Activated naive CD8-positive, alpha-beta T cell treated with anti-CD3 and anti-CD28 coated beads, Interleukin-2, amount 10 ng/mL, durations not matched to agents 7 days and 5 days (primary cell): ENCODE results near the gene KAZN. TPM values are rescaled to one million over a fixed set of nuclear protein-coding genes. Genes with fewer than 3 reads are reported as not detected.

Experiments
- ATAC-seq: fragments of 150-1000 bp; cut with Tn5 transposase; one replicate; pipeline ENCODE4 v1.10.0; 2021; ENCODE audit warnings: low read depth, moderate library complexity
- POLR2A ChIA-PET: fragments of 350-600 bp; sonication (Branson Sonifier 250); formaldehyde crosslinking; loops from one replicate; lab custom pipeline; 2021; ENCODE audit warnings: antibody characterized with exemption; lab: Charles Lee
- DNase-seq: peaks from one replicate; pipeline ENCODE4 v3.0.0; 2021
- H3K27ac Mint-ChIP-seq: one replicate; pipeline ENCODE4 v1.8.0; 2022; ENCODE audit warnings: mild to moderate bottlenecking, mixed read lengths
- H3K27me3 Mint-ChIP-seq: one replicate; pipeline ENCODE4 v1.8.0; 2022; ENCODE audit warnings: mild to moderate bottlenecking, moderate library complexity, mixed read lengths
- H3K36me3 Mint-ChIP-seq: one replicate; pipeline ENCODE4 v1.8.0; 2021; ENCODE audit warnings: mild to moderate bottlenecking, mixed read lengths
- H3K4me1 Mint-ChIP-seq: one replicate; pipeline ENCODE4 v1.8.0; 2021; ENCODE audit warnings: mixed read lengths
- H3K4me3 Mint-ChIP-seq: one replicate; pipeline ENCODE4 v1.8.0; 2022; ENCODE audit warnings: mild to moderate bottlenecking, moderate library complexity, mixed read lengths
- H3K9me3 Mint-ChIP-seq: one replicate; pipeline ENCODE4 v1.8.0; 2021; ENCODE audit warnings: mixed read lengths
- total RNA-seq, 2 experiments: library from RNA; stranded (reverse); gene quantifications; one replicate each; pipeline ENCODE4 v1.2.3, GENCODE V29; 2021

KAZN gene
- total RNA-seq, 2 experiments from 2014 or later: 0.91 to 1.4 TPM

DNA sequence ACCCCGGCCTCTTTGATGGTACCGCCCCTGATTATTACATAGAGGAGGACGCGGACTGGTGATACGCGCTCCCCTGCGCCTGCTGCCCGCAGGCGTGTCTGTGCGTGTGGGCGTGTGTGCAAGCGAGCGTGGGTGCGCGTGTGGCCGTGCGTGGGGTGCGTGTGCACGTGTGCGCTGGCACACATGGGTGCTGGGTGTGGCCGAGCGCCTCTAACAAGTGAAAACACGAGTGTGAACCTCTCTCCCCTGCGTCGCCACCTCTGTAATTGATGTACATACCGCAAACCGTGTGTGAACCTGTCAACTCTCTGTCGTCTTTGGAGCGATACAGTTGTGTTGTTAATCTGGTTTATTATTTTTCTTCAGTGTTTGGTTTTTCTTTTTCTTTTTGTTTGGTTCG is 467.3 kb downstream of the KAZN start:
- no peak for DNase-seq
- no peak for ATAC-seq
- POLR2A ChIA-PET: no interaction called here
- Mint-ChIP-seq H3K36me3 (no peaks in the 10 kb centered on the region), H3K27ac (no peak overlapping the region), H3K9me3 (peaks cover 2% of the 10 kb centered on the region), H3K27me3 (no peaks in the 10 kb centered on the region), H3K4me1 (peaks cover 3% of the 10 kb centered on the region), H3K4me3 (no peak overlapping the region)

DNA sequence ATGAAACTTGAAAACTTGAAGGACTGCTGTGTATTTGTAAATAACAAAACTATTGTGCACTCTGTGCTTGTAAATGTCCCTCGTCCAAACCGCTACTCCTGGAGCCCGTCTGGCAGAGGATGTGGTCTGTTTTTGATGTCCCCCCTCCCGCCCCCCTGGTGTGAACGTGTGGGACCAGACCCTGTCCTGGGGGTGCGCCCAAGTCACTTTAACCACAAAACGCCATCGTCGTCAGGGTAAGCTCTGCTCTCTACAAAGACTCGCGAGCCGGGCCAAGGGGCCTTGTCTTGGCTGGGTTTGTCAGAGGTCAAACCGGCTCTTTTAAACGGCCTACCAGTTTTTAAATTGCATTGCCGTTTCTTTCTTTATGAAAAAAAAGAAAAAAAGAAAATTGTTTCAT is 467.7 kb downstream of the KAZN start:
- no peaks in the 10 kb centered on the region for H3K27me3 Mint-ChIP-seq
- no peak overlapping the region for H3K4me3 Mint-ChIP-seq
- H3K4me1 Mint-ChIP-seq: peaks cover 3% of the 10 kb centered on the region
- POLR2A ChIA-PET: no interaction called here
- no peak for ATAC-seq
- no peak for DNase-seq
- H3K27ac Mint-ChIP-seq: peak overlapping the region; percentile 34
- H3K9me3 Mint-ChIP-seq: peaks cover 2% of the 10 kb centered on the region
- no peaks in the 10 kb centered on the region for H3K36me3 Mint-ChIP-seq

- Mint-ChIP-seq H3K27me3 (no peaks in the 10 kb centered on the region), H3K27ac (no peak overlapping the region)
- no peak for ATAC-seq
These were observed 468.7 kb downstream of the KAZN start for GRCh38 chr1:15067148-15067547.

GRCh38 chr1:15068152-15068551 is 469.7 kb downstream of the KAZN start:
- Mint-ChIP-seq H3K36me3 (no peaks in the 10 kb centered on the region), H3K4me1 (peaks cover 3% of the 10 kb centered on the region), H3K27ac (no peak overlapping the region), H3K9me3 (no peaks in the 10 kb centered on the region), H3K27me3 (no peaks in the 10 kb centered on the region), H3K4me3 (no peak overlapping the region)
- POLR2A ChIA-PET: no interaction called here
- DNase-seq: no peak
- no peak for ATAC-seq

More at GRCh38 chr1:15067148-15067547, 468.7 kb downstream of the KAZN start:
- Mint-ChIP-seq H3K36me3 (no peaks in the 10 kb centered on the region), H3K4me1 (peaks cover 3% of the 10 kb centered on the region), H3K9me3 (peaks cover 2% of the 10 kb centered on the region), H3K4me3 (no peak overlapping the region)
- POLR2A ChIA-PET: no interaction called here
- no peak for DNase-seq

GRCh38 chr1:15068997-15069396 is 470.5 kb downstream of the KAZN start:
- DNase-seq (no peak), ATAC-seq (no peak)
- H3K36me3 Mint-ChIP-seq: no peaks in the 10 kb centered on the region
- H3K27ac Mint-ChIP-seq: no peak overlapping the region
- H3K4me3 Mint-ChIP-seq: no peak overlapping the region
- peaks cover 3% of the 10 kb centered on the region for H3K4me1 Mint-ChIP-seq
- H3K9me3 Mint-ChIP-seq: no peaks in the 10 kb centered on the region
- POLR2A ChIA-PET: no interaction called here
- H3K27me3 Mint-ChIP-seq: no peaks in the 10 kb centered on the region

DNA sequence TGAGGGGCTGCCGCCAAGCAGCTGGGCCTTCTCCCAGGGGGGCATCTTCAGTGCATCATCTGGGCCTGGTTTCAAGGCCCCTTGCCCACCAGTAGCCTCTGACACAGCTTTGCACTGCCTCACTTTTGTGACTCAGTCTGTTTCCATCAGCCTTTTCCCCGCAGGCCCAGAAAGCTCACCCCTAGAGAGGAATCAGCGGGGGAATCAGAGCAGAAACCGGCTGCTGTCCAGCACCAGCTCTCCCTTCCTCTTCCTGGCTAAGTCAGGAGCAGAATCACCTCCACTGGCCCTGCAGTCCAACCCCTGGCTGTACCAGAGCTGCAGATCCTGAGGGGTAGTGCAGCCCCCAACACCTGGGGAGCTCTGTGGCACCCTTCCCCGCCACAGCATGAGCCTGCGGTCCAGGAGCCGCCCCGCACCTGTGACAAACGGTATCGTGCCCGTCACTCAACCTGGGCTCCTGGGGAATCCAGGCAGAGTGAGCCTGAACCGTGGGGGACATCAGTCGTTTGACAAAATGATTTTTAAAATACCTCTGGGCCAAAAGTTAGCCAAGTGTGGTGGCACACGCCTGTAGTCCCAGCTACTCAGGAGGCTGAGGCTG is 471.8 kb downstream of the KAZN start:
- H3K9me3 Mint-ChIP-seq: no peaks in the 10 kb centered on the region
- H3K27me3 Mint-ChIP-seq: peaks cover 2% of the 10 kb centered on the region
- POLR2A ChIA-PET: no interaction called here
- H3K4me3 Mint-ChIP-seq: no peak overlapping the region
- no peak for ATAC-seq
- H3K27ac Mint-ChIP-seq: no peak overlapping the region
- H3K4me1 Mint-ChIP-seq: peaks cover 3% of the 10 kb centered on the region
- no peak for DNase-seq
- no peaks in the 10 kb centered on the region for H3K36me3 Mint-ChIP-seq

DNA sequence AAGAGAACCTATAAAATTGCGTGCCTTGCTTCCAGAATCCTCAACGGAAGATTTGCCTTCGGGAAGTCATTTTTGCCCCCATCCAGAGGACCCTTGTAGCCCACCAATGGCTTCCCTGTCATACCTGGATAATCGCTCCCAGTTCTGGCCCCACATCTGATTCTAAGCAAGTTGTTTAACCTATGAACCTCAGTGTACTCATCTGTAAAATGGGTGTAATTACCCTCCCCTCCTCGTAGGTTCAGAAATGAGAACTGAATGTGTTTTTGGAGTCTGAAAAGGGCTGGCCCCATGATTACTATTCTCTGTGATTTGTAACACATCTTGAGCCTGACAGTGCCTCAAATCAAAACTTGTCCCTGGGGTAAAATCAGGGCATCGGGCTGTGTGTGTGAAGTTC is 473.5 kb downstream of the KAZN start:
- Mint-ChIP-seq H3K27me3 (peaks cover 2% of the 10 kb centered on the region), H3K27ac (no peak overlapping the region), H3K4me1 (no peaks in the 10 kb centered on the region), H3K4me3 (no peak overlapping the region), H3K36me3 (no peaks in the 10 kb centered on the region), H3K9me3 (no peaks in the 10 kb centered on the region)
- no peak for ATAC-seq
- no peak for DNase-seq
- POLR2A ChIA-PET: no interaction called here

- POLR2A ChIA-PET: no interaction called here
- Mint-ChIP-seq H3K4me3 (no peak overlapping the region), H3K36me3 (no peaks in the 10 kb centered on the region), H3K9me3 (no peaks in the 10 kb centered on the region), H3K4me1 (no peaks in the 10 kb centered on the region), H3K27ac (no peak overlapping the region), H3K27me3 (peaks cover 2% of the 10 kb centered on the region)
- no peak for DNase-seq
- no peak for ATAC-seq
These were observed 475.4 kb downstream of the KAZN start for GRCh38 chr1:15073799-15074308.

DNA sequence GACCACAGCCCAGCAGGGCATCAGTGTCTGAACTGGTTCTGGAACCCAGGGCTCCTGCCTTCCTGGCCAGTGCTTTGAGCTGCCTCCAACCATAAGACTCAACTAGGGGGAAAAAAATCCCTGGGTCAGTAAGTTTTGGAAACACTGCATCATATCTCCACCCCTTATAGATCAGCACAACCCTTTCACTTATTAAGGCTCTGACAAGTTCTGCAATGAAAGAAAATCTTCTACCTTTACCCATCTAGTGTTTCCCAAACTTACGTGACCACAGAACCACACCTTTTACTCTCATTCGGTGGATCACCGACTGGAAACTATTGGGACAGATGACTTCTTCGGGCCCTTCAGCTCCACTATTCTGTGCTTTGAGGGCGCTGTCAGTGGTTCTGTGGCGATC is 476.7 kb downstream of the KAZN start:
- no peaks in the 10 kb centered on the region for H3K36me3 Mint-ChIP-seq
- no peaks in the 10 kb centered on the region for H3K4me1 Mint-ChIP-seq
- POLR2A ChIA-PET: no interaction called here
- H3K4me3 Mint-ChIP-seq: no peak overlapping the region
- ATAC-seq: no peak
- no peak for DNase-seq
- peaks cover 2% of the 10 kb centered on the region for H3K27me3 Mint-ChIP-seq
- H3K27ac Mint-ChIP-seq: no peak overlapping the region
- H3K9me3 Mint-ChIP-seq: no peaks in the 10 kb centered on the region

DNA sequence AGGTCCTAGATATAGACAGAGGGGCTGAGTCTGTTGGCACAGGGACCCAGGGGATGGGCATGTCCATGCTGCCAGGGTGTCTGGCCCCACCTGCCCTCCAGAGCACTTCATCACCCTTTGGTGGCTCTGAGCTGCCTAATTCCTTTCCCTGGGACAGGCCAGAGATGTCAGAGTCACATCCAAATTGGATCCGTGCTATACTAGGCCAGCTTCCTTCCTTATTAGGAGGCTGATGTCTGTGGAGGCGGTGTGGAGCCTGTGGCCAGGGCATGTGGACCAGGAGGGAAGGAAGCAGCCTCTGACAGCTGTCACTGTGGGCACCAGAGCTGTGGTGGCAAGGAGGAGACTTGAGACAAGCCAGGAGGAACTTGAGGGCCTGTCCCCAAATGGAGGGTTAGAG is 477.3 kb downstream of the KAZN start:
- Mint-ChIP-seq H3K27ac (no peak overlapping the region), H3K4me1 (no peaks in the 10 kb centered on the region), H3K4me3 (no peak overlapping the region), H3K9me3 (no peaks in the 10 kb centered on the region), H3K36me3 (no peaks in the 10 kb centered on the region), H3K27me3 (peaks cover 2% of the 10 kb centered on the region)
- POLR2A ChIA-PET: interaction anchor here (0.6 kb wide), 1 partner anchor 14 kb away, joined by 4 read pairs; no protein-coding TSS in a partner anchor
- ATAC-seq (no peak), DNase-seq (no peak)

- Mint-ChIP-seq H3K4me3 (no peak overlapping the region), H3K4me1 (no peaks in the 10 kb centered on the region), H3K27ac (no peak overlapping the region), H3K27me3 (peaks cover 2% of the 10 kb centered on the region), H3K9me3 (no peaks in the 10 kb centered on the region), H3K36me3 (no peaks in the 10 kb centered on the region)
- ATAC-seq: no peak
- POLR2A ChIA-PET: no interaction called here
- DNase-seq: no peak
These were observed 478.3 kb downstream of the KAZN start for GRCh38 chr1:15076807-15077206.

GRCh38 chr1:15077384-15077783 is 478.9 kb downstream of the KAZN start:
- Mint-ChIP-seq H3K27ac (no peak overlapping the region), H3K9me3 (no peaks in the 10 kb centered on the region), H3K36me3 (no peaks in the 10 kb centered on the region), H3K4me1 (no peaks in the 10 kb centered on the region), H3K4me3 (no peak overlapping the region), H3K27me3 (peaks cover 2% of the 10 kb centered on the region)
- DNase-seq: no peak
- POLR2A ChIA-PET: no interaction called here
- no peak for ATAC-seq

- H3K4me1 Mint-ChIP-seq: no peaks in the 10 kb centered on the region
- no peaks in the 10 kb centered on the region for H3K36me3 Mint-ChIP-seq
- ATAC-seq (no peak), DNase-seq (no peak)
- no peaks in the 10 kb centered on the region for H3K27me3 Mint-ChIP-seq
- no peaks in the 10 kb centered on the region for H3K9me3 Mint-ChIP-seq
- no peak overlapping the region for H3K4me3 Mint-ChIP-seq
- POLR2A ChIA-PET: no interaction called here
- no peak overlapping the region for H3K27ac Mint-ChIP-seq
These were observed 482.0 kb downstream of the KAZN start for GRCh38 chr1:15080328-15081007.

DNA sequence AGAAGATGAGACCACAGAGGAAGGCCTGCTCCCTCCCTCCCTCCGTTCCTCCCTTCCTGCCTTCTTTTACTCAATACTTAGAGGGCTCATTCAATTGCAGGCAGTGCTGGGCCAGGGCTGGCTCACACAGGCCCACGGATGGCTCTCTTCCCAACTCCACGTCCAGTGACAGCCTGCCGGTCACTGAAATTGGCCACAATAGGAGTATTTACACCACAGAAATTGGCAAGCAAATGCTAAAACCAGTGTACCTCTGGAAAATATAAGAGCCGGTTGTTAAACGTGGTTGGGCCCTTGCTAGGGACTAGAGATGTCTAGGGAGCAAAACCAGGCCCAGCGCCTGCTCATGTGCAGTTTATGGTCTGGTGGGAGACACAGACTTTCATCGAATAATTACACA is 482.6 kb downstream of the KAZN start:
- no peak overlapping the region for H3K4me3 Mint-ChIP-seq
- H3K27ac Mint-ChIP-seq: no peak overlapping the region
- POLR2A ChIA-PET: no interaction called here

More for the DNA sequence above, 482.6 kb downstream of the KAZN start:
- Mint-ChIP-seq H3K4me1 (no peaks in the 10 kb centered on the region), H3K27me3 (no peaks in the 10 kb centered on the region), H3K36me3 (no peaks in the 10 kb centered on the region), H3K9me3 (no peaks in the 10 kb centered on the region)
- no peak for ATAC-seq
- no peak for DNase-seq
